Neural progenitor cell (in vitro differentiated cells): ENCODE data around the gene CLDN9.

Experiments
- CTCF ChIP-seq: fragments of 200-600 bp; sonication (generic); IDR thresholded peaks from 2 replicates; pipeline ENCODE4 v1.5.1; 2017; ENCODE audit warnings: antibody characterized with exemption, mild to moderate bottlenecking
- EZH2 ChIP-seq: fragments of 200-600 bp; sonication (generic); IDR thresholded peaks from 2 replicates; pipeline ENCODE4 v1.6.1; 2017; ENCODE audit warnings: antibody characterized with exemption, mild to moderate bottlenecking, moderate library complexity
- EZH2phosphoT487 ChIP-seq: fragments of 200-600 bp; sonication (generic); IDR thresholded peaks from 2 replicates; pipeline ENCODE4 v1.6.1; 2017; ENCODE audit warnings: antibody characterized with exemption

GRCh38 chr16:3026003-3026378, 13.3 kb downstream of the CLDN9 start:
- TF ChIP-seq CTCF, result no peak
- no peak for TF ChIP-seq EZH2
- no peak for TF ChIP-seq EZH2phosphoT487
